Fibroblast of lung (primary cell): Measurements from ENCODE around the gene TIMM21. TPM values are rescaled to one million over a fixed set of nuclear protein-coding genes. Genes with fewer than 3 reads are reported as not detected.

Experiments
- DNase-seq, 2 donors: peaks; one replicate each; pipeline versions ENCODE4 v3.0.0 to v3.0.0-alpha.2; 2010; ENCODE audit warnings: low read depth in 2 of 2
- H2AFZ ChIP-seq: 2 replicates; pipeline ENCODE4 v1.5.1; 2012; ENCODE audit warnings: low read length, control low read depth, inconsistent platforms
- H3K27ac ChIP-seq: 2 replicates; pipeline ENCODE4 v1.5.1; 2011; ENCODE audit warnings: low read length, control low read depth; ENCODE audit not compliant: insufficient read depth
- H3K27me3 ChIP-seq: 2 replicates; pipeline ENCODE4 v1.5.1; 2011; ENCODE audit warnings: mild to moderate bottlenecking, low read length; ENCODE audit not compliant: control insufficient read depth, insufficient read depth
- H3K36me3 ChIP-seq: 2 replicates; pipeline ENCODE4 v1.5.1; 2011; ENCODE audit warnings: low read length; ENCODE audit not compliant: control insufficient read depth, insufficient read depth
- H3K4me1 ChIP-seq: 2 replicates; pipeline ENCODE4 v1.5.1; 2011; ENCODE audit warnings: low read length; ENCODE audit not compliant: control insufficient read depth, insufficient read depth; ENCODE audit errors: extremely low read depth
- H3K4me2 ChIP-seq: 2 replicates; pipeline ENCODE4 v1.5.1; 2011; ENCODE audit warnings: low read length, control low read depth; ENCODE audit not compliant: insufficient read depth; ENCODE audit errors: extremely low read depth
- H3K4me3 ChIP-seq, 4 experiments: fragments of 200-600 bp in 1 of 4; sonication (generic) in 1 of 4; replicated peaks in 1 of 4; 2 replicates each; pipeline ENCODE4 v1.5.1; 2011 to 2016; ENCODE audit warnings: low read length in 4 of 4, low read depth in 3 of 4, mild to moderate bottlenecking in 3 of 4, control low read depth in 2 of 4, inconsistent platforms in 1 of 4, mixed read lengths in 1 of 4; ENCODE audit not compliant: insufficient read depth in 1 of 4; ENCODE audit errors: control extremely low read depth in 1 of 4
- H3K79me2 ChIP-seq: 2 replicates; pipeline ENCODE4 v1.5.1; 2012; ENCODE audit warnings: mild to moderate bottlenecking, low read length, inconsistent platforms; ENCODE audit not compliant: control insufficient read depth, insufficient read depth
- H3K9ac ChIP-seq: 2 replicates; pipeline ENCODE4 v1.5.1; 2011; ENCODE audit warnings: mild to moderate bottlenecking, low read length, control low read depth; ENCODE audit not compliant: insufficient read depth
- H3K9me3 ChIP-seq: 2 replicates; pipeline ENCODE4 v1.5.1; 2012; ENCODE audit warnings: low read depth, low read length; ENCODE audit not compliant: control insufficient read depth, insufficient read depth
- H4K20me1 ChIP-seq: 2 replicates; pipeline ENCODE4 v1.5.1; 2011; ENCODE audit warnings: low read length; ENCODE audit not compliant: control insufficient read depth, insufficient read depth; ENCODE audit errors: extremely low read depth
- EZH2 ChIP-seq: IDR thresholded peaks from 2 replicates; pipeline ENCODE4 v1.5.1; 2012; ENCODE audit warnings: low read length, control low read depth, mild to moderate bottlenecking; ENCODE audit errors: missing control alignments
- polyA plus RNA-seq, 2 donors: library from polyadenylated mRNA; depleted of rRNA in 1 of 2; stranded (reverse) in 1 of 2; unstranded in 1 of 2; fragments of >200 nt; gene quantifications; 2 replicates each; pipeline ENCODE4 v1.2.1, GENCODE V29; 2011 to 2012; ENCODE audit warnings: missing spikeins in 1 of 2
- total RNA-seq: library from RNA; depleted of rRNA; stranded (reverse); fragments of >200 nt; gene quantifications from 2 replicates; pipeline ENCODE4 v1.2.1, GENCODE V29; 2014
- TF ChIP-seq, protein P1 (sequence below), 2 donors: IDR thresholded peaks in 1 of 2; conservative IDR thresholded peaks in 1 of 2; 1 replicate in 1 of 2; 2 replicates in 1 of 2; pipeline ENCODE4 v1.5.1; 2011 to 2012; ENCODE audit warnings: low read length in 2 of 2, control low read depth in 1 of 2, inconsistent platforms in 1 of 2, low read depth in 1 of 2, mild to moderate bottlenecking in 1 of 2

TIMM21 gene
- total and polyA plus RNA-seq, 2 donors (not counting 1 experiment from before 2014, with no cell fraction given) = 20.1 to 36.6 TPM

DNA sequence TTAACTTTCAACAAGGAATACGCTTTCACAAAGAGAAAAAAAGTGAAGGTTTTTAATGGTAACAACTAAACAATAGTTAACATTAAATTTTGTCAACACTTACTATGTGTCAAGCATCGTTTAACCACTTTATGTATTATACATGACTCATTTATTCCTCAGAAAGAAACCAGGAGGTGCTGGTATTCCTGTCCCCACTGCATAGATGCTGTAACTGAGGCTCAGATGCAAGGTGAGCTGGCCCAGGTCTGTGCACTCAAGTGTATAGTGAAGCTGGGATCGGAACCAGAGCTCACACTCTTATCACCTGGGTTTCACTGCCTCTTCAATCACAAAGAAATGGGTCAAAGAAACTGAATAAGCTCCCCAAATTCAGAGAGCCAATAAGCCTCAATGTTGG lies 17.2 kb upstream of the TIMM21 start:
- H3K27me3 ChIP-seq = peaks cover 4% of the 10 kb centered on the region
- no peaks in the 10 kb centered on the region for H3K79me2 ChIP-seq
- no peaks in the 10 kb centered on the region for H4K20me1 ChIP-seq
- H2AFZ ChIP-seq = no peak overlapping the region
- H3K36me3 ChIP-seq = no peaks in the 10 kb centered on the region
- no peak overlapping the region for H3K4me3 ChIP-seq
- H3K9me3 ChIP-seq = no peaks in the 10 kb centered on the region
- H3K9ac ChIP-seq = no peak overlapping the region
- DNase-seq = no peak
- no peak overlapping the region for H3K4me2 ChIP-seq
- no peaks in the 10 kb centered on the region for H3K4me1 ChIP-seq
- TF ChIP-seq, protein P1, sequence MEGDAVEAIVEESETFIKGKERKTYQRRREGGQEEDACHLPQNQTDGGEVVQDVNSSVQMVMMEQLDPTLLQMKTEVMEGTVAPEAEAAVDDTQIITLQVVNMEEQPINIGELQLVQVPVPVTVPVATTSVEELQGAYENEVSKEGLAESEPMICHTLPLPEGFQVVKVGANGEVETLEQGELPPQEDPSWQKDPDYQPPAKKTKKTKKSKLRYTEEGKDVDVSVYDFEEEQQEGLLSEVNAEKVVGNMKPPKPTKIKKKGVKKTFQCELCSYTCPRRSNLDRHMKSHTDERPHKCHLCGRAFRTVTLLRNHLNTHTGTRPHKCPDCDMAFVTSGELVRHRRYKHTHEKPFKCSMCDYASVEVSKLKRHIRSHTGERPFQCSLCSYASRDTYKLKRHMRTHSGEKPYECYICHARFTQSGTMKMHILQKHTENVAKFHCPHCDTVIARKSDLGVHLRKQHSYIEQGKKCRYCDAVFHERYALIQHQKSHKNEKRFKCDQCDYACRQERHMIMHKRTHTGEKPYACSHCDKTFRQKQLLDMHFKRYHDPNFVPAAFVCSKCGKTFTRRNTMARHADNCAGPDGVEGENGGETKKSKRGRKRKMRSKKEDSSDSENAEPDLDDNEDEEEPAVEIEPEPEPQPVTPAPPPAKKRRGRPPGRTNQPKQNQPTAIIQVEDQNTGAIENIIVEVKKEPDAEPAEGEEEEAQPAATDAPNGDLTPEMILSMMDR (conservative IDR thresholded peaks at IDR 0.05 in 1 of 2, IDR thresholded peaks at IDR 0.05 in 1 of 2; ENCODE audit: low read depth in 1 of 2, low read length in 2 of 2) = no peak
- TF ChIP-seq EZH2 = no peak
- no peak overlapping the region for H3K27ac ChIP-seq

DNA sequence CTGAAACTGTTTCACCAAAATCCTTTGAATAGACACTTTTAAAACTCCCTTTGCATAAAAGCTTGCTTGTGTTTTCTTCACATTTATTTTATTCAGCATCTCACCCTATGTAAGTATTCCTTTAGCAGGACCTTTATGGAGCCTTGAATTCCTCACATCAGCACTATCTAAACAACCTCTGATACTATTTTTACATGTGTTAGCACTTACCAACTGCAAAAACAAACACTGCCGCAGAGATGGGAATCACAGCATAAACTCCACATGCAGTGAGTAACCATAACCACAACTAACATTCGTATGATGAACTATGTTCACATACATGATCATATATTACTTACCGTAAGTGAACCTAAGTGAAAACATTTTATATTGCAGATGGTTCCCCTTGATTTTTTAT lies 16.1 kb upstream of the TIMM21 start:
- no peak overlapping the region for H2AFZ ChIP-seq
- H3K27me3 ChIP-seq = peaks cover under 1% of the 10 kb centered on the region
- no peaks in the 10 kb centered on the region for H3K79me2 ChIP-seq
- no peak overlapping the region for H3K27ac ChIP-seq
- no peaks in the 10 kb centered on the region for H3K9me3 ChIP-seq
- H3K4me3 ChIP-seq = no peak overlapping the region
- DNase-seq = no peak
- H3K4me1 ChIP-seq = no peaks in the 10 kb centered on the region
- H3K4me2 ChIP-seq = no peak overlapping the region
- no peak overlapping the region for H3K9ac ChIP-seq
- no peaks in the 10 kb centered on the region for H4K20me1 ChIP-seq
- TF ChIP-seq, protein P1 (conservative IDR thresholded peaks at IDR 0.05 in 1 of 2, IDR thresholded peaks at IDR 0.05 in 1 of 2; ENCODE audit: low read depth in 1 of 2, low read length in 2 of 2) = no peak
- no peak for TF ChIP-seq EZH2
- H3K36me3 ChIP-seq = no peaks in the 10 kb centered on the region

DNA sequence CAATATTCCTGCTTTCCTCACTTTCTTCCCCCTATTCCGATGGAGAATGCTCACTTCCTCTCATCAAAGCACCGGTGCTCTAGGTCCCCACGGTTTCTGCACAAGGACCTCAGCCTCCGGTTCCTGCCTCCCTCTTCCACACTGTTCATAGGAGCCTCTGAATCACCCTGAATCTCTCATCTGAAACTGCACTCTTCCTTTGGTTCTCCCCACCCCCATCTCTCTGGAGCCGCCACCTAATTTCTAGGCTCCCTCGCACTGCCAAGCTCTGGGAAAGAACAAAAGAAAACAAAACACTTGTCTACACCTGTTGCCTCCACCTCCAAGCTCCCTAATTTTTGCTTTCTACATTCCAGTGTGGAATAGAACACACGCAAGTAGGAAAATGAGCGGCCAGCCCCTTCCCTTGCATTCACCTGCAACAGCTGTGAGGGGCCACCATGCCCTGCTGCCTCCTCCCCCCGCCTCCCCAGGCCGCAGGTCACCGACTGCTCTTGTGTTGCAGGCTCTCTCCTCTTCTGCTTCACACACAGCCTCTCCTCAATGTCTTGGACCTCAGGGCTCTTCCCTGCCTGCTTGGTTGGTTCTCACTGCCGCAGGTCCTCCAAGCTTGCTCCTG lies 10.3 kb upstream of the TIMM21 start:
- Histone ChIP-seq H4K20me1 (no peaks in the 10 kb centered on the region), H3K9me3 (no peaks in the 10 kb centered on the region), H3K36me3 (no peaks in the 10 kb centered on the region), H2AFZ (no peak overlapping the region), H3K4me1 (peaks cover 3% of the 10 kb centered on the region), H3K9ac (no peak overlapping the region), H3K4me2 (no peak overlapping the region), H3K27me3 (no peaks in the 10 kb centered on the region), H3K27ac (no peak overlapping the region), H3K79me2 (no peaks in the 10 kb centered on the region), H3K4me3 (no peak overlapping the region)
- no peak for DNase-seq
- no peak for TF ChIP-seq EZH2
- TF ChIP-seq, protein P1 (conservative IDR thresholded peaks at IDR 0.05 in 1 of 2, IDR thresholded peaks at IDR 0.05 in 1 of 2; ENCODE audit: low read depth in 1 of 2, low read length in 2 of 2) = no peak
